ENCODE results near the gene MUCL3. TPM values are rescaled to one million over a fixed set of nuclear protein-coding genes. Genes with fewer than 3 reads are reported as not detected.

MUCL3 gene
- total and polyA plus RNA-seq, 2 donors (not counting 1 experiment from before 2014, with no cell fraction given), result not detected

GRCh38 chr6:30988209-30988825 is 47.5 kb downstream of the MUCL3 start:
- H3K4me3 ChIP-seq (replicated peaks in 1 of 4; ENCODE audit: control extremely low read depth in 1 of 4, insufficient read depth in 1 of 4, low read depth in 3 of 4, low read length in 4 of 4), result no peak overlapping the region
- H3K9me3 ChIP-seq (ENCODE audit: control insufficient read depth, insufficient read depth, low read depth, low read length), result no peaks in the 10 kb centered on the region
- DNase-seq (ENCODE audit: low read depth in 2 of 2), result no peak
- no peak overlapping the region for H3K27ac ChIP-seq (ENCODE audit: insufficient read depth, low read length)
- no peaks in the 10 kb centered on the region for H3K4me1 ChIP-seq (ENCODE audit: control insufficient read depth, extremely low read depth, insufficient read depth, low read length)
- no peak overlapping the region for H3K9ac ChIP-seq (ENCODE audit: insufficient read depth, low read length)
- no peaks in the 10 kb centered on the region for H3K79me2 ChIP-seq (ENCODE audit: control insufficient read depth, insufficient read depth, low read length)
- H3K36me3 ChIP-seq (ENCODE audit: control insufficient read depth, insufficient read depth, low read length), result no peaks in the 10 kb centered on the region
- no peaks in the 10 kb centered on the region for H4K20me1 ChIP-seq (ENCODE audit: control insufficient read depth, extremely low read depth, insufficient read depth, low read length)
- TF ChIP-seq EZH2 (IDR thresholded peaks at IDR 0.05; ENCODE audit: low read length, missing control alignments), result no peak
- TF ChIP-seq CTCF (conservative IDR thresholded peaks at IDR 0.05 in 1 of 2, IDR thresholded peaks at IDR 0.05 in 1 of 2; ENCODE audit: low read depth in 1 of 2, low read length in 2 of 2), result no peak
- no peak overlapping the region for H3K4me2 ChIP-seq (ENCODE audit: extremely low read depth, insufficient read depth, low read length)
- H2AFZ ChIP-seq (ENCODE audit: low read length), result no peak overlapping the region
- no peaks in the 10 kb centered on the region for H3K27me3 ChIP-seq (ENCODE audit: control insufficient read depth, insufficient read depth, low read length)

- TF ChIP-seq CTCF (conservative IDR thresholded peaks at IDR 0.05 in 1 of 2, IDR thresholded peaks at IDR 0.05 in 1 of 2; ENCODE audit: low read depth in 1 of 2, low read length in 2 of 2), result no peak
- no peak for TF ChIP-seq EZH2 (IDR thresholded peaks at IDR 0.05; ENCODE audit: low read length, missing control alignments)
- H3K36me3 ChIP-seq (ENCODE audit: control insufficient read depth, insufficient read depth, low read length), result no peaks in the 10 kb centered on the region
- no peaks in the 10 kb centered on the region for H3K4me1 ChIP-seq (ENCODE audit: control insufficient read depth, extremely low read depth, insufficient read depth, low read length)
- no peaks in the 10 kb centered on the region for H3K9me3 ChIP-seq (ENCODE audit: control insufficient read depth, insufficient read depth, low read depth, low read length)
- H4K20me1 ChIP-seq (ENCODE audit: control insufficient read depth, extremely low read depth, insufficient read depth, low read length), result no peaks in the 10 kb centered on the region
- no peak overlapping the region for H2AFZ ChIP-seq (ENCODE audit: low read length)
- H3K9ac ChIP-seq (ENCODE audit: insufficient read depth, low read length), result no peak overlapping the region
- no peaks in the 10 kb centered on the region for H3K27me3 ChIP-seq (ENCODE audit: control insufficient read depth, insufficient read depth, low read length)
- no peak overlapping the region for H3K27ac ChIP-seq (ENCODE audit: insufficient read depth, low read length)
- H3K4me2 ChIP-seq (ENCODE audit: extremely low read depth, insufficient read depth, low read length), result no peak overlapping the region
- DNase-seq (ENCODE audit: low read depth in 2 of 2), result no peak
- no peaks in the 10 kb centered on the region for H3K79me2 ChIP-seq (ENCODE audit: control insufficient read depth, insufficient read depth, low read length)
- H3K4me3 ChIP-seq (replicated peaks in 1 of 4; ENCODE audit: control extremely low read depth in 1 of 4, insufficient read depth in 1 of 4, low read depth in 3 of 4, low read length in 4 of 4), result no peak overlapping the region
Measured at GRCh38 chr6:30990422-30991086, 49.8 kb downstream of the MUCL3 start.

GRCh38 chr6:30991891-30992290 is 51.1 kb downstream of the MUCL3 start:
- no peaks in the 10 kb centered on the region for H3K4me1 ChIP-seq (ENCODE audit: control insufficient read depth, extremely low read depth, insufficient read depth, low read length)
- no peaks in the 10 kb centered on the region for H3K36me3 ChIP-seq (ENCODE audit: control insufficient read depth, insufficient read depth, low read length)
- H3K27ac ChIP-seq (ENCODE audit: insufficient read depth, low read length), result no peak overlapping the region
- H3K9ac ChIP-seq (ENCODE audit: insufficient read depth, low read length), result no peak overlapping the region
- H3K79me2 ChIP-seq (ENCODE audit: control insufficient read depth, insufficient read depth, low read length), result no peaks in the 10 kb centered on the region
- no peak overlapping the region for H3K4me3 ChIP-seq (replicated peaks in 1 of 4; ENCODE audit: control extremely low read depth in 1 of 4, insufficient read depth in 1 of 4, low read depth in 3 of 4, low read length in 4 of 4)
- no peak for TF ChIP-seq CTCF (conservative IDR thresholded peaks at IDR 0.05 in 1 of 2, IDR thresholded peaks at IDR 0.05 in 1 of 2; ENCODE audit: low read depth in 1 of 2, low read length in 2 of 2)
- no peak for TF ChIP-seq EZH2 (IDR thresholded peaks at IDR 0.05; ENCODE audit: low read length, missing control alignments)
- no peaks in the 10 kb centered on the region for H3K27me3 ChIP-seq (ENCODE audit: control insufficient read depth, insufficient read depth, low read length)
- H4K20me1 ChIP-seq (ENCODE audit: control insufficient read depth, extremely low read depth, insufficient read depth, low read length), result no peaks in the 10 kb centered on the region
- no peaks in the 10 kb centered on the region for H3K9me3 ChIP-seq (ENCODE audit: control insufficient read depth, insufficient read depth, low read depth, low read length)
- no peak overlapping the region for H3K4me2 ChIP-seq (ENCODE audit: extremely low read depth, insufficient read depth, low read length)
- DNase-seq (ENCODE audit: low read depth in 2 of 2), result no peak
- no peak overlapping the region for H2AFZ ChIP-seq (ENCODE audit: low read length)
